GM04504 (cell line): ENCODE results near the gene FASTKD1.
"Not testable (repeated sequence)": the region's sequence is repeated elsewhere in the genome, so short reads cannot be mapped to it uniquely, and the experiment has no call there.

Experiments used
- DNase-seq: peaks from one replicate; pipeline ENCODE4 v3.0.0-alpha.2; 2012; ENCODE audit warnings: low read depth

Gene FASTKD1

GRCh38 chr2:169570752-169571151, 2.9 kb downstream of the FASTKD1 start:
- not testable (repeated sequence) for DNase-seq

GRCh38 chr2:169569948-169570347, 3.7 kb downstream of the FASTKD1 start:
- no peak for DNase-seq

DNA sequence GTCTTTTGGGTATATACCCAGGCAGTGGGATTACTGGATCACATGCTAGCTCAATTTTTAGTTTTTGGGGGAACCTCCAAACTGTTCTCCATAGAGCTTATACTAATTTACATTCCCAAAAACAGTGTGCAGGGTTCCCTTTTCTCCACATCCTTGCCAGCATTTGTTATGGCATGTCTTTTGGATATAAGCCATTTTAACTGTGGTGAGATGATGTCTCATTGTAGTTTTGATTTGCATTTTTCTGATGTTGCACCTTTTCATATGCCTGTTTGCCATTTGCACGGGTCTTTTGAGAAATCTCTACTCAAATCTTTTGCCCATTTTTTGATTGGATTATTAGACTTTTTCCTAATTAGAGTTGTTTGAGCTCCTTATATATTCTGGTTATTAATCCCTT, 8.0 kb downstream of the FASTKD1 start:
- no peak for DNase-seq

- no peak for DNase-seq
These were observed 11.1 kb downstream of the FASTKD1 start for GRCh38 chr2:169562519-169562918.

- not testable (repeated sequence) for DNase-seq
These were observed 11.6 kb downstream of the FASTKD1 start for GRCh38 chr2:169562084-169562483.

- DNase-seq: no peak
These were observed 12.3 kb downstream of the FASTKD1 start for GRCh38 chr2:169561364-169561763.

- DNase-seq: no peak
These were observed 26.9 kb downstream of the FASTKD1 start for GRCh38 chr2:169546756-169547155.

DNA sequence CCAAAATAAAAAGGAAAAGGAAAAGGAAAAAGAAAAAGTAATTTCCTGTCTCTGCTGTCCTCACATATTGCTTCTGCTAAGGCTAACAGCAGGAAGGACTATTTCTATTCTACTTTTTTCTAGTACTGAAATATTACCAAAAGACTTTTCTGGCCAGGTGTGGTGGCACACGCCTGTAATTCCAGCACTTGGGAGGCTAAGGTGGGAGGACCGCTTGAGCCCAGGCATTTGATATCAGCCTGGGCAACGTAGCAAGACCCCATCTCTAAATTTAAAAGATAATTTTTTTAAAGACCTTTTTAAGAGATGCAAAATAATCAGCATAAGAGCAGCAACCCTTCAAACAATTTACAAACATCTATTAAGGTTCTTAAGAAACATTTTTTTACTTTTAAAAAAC, 31.2 kb downstream of the FASTKD1 start:
- no peak for DNase-seq

DNA sequence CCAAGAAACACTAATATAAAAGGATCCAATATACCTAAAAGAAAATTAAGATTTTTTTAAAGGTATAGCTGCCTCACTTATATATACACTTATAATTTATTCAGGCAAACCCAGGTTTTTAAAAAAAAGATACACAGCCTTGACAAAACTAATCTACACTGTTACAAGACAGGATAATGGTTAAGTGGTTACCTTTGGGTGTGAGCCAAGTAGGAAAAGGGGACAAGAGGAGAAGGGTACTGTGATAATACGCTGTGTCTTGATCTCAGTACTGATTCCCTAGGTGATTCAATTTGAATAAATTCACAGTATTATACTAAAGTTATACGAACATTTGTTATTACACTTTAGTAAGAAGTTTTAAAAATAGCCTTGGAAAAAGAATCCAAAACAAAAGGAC, 33.5 kb downstream of the FASTKD1 start:
- DNase-seq: no peak

GRCh38 chr2:169539460-169539859, 34.2 kb downstream of the FASTKD1 start:
- DNase-seq: not testable (repeated sequence)

DNA sequence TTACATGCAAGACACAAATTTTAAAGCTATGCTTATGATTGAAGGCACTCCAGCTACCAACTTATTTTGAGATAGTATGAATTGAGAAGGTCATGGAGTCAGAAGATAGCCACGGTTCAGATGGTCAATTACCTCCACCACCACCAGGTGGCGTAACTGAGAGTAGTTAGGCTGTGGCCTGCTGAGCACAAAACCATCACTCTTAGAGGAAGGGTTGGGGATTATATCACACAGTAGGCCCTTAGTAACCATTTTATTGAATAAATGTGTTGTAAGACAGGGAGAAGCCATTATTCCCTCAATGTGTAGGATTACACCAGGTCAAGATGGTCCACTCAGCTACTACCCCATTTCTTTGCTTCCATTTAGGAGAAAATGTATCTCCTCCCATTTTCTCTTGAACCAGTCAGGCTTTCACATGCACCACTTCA, 45.4 kb downstream of the FASTKD1 start:
- DNase-seq: peak; percentile 17

- no peak for DNase-seq
These were observed 47.2 kb downstream of the FASTKD1 start for GRCh38 chr2:169526451-169526850.

DNA sequence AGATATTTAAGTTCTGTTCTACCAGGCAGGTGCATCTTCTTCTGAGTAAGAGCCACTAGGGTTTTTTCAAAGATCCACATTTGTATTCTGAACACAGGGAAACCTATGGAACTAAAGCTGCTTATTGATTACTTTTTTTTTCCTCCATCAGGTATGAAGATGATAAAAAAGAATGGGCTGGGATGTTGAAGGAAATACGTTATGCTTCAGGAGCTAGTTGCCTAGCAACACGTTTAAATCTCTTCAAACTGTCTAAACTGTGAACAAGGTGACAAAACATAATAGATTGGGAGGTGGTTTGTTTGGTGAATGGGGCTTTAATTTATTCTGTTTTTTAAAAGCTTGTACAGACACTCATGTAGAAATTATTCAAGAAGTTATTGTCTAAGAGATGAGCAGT, 48.2 kb downstream of the FASTKD1 start:
- no peak for DNase-seq

- DNase-seq: no peak
These were observed 50.0 kb downstream of the FASTKD1 start for GRCh38 chr2:169523681-169524080.

DNA sequence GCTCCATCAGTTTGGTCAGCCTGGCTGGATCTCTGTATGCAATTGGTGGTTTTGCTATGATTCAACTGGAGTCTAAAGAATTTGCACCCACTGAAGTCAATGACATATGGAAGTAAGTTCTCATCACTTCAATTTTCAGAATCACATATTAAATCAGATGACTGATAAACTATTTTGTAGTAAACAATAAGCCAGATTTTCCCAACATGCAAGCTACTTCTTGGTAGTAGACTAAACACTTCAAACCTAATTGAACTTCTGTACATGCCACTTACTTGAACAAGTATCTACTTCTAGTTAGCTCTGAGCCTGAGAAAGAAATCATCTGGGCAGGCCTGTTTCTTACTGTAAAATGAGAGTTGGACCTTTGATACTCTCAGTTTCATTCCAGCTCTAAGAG, 52.8 kb downstream of the FASTKD1 start:
- no peak for DNase-seq

DNA sequence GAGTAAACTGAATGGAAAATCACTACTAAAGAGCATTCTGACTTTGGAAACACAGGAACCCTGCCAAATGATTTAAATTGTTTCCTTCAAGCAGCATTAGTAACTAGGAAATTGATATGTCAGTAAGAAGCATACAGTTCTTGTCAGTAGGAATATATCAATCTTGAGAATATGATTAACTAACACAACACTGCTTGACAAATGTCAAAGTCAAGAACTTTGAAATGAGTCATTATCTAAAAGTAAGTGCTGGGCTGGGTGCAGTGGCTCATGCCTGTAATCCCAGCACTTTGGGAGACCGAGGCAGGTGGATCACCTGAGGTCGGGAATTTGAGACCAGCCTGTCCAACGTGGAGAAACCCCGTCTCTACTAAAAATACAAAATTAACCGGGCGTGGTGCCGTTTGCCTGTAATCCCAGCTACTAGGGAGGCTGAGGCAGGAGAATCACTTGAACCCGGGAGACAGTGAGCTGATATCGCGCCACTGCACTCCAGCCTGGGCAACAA, 57.1 kb downstream of the FASTKD1 start:
- DNase-seq: not testable (repeated sequence)

DNA sequence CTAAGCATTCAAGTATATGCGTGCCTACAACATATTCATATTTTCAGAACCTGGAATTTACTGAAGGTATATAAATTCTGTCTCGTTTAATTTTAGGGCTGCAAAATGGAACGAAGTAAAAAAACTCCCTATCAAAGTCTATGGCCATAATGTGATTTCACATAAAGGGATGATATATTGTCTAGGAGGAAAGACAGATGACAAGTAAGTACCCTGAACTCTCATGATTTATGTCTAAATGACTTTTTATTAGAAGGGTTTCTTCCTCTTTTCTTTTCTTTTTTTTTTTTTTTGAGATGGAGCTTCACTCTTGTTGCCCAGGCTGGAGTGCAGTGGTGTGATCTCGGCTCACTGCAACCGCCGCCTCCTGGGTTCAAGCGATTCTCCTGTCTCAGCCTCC, 58.9 kb downstream of the FASTKD1 start:
- DNase-seq: not testable (repeated sequence)

GRCh38 chr2:169513926-169514325, 59.7 kb downstream of the FASTKD1 start:
- DNase-seq: no peak

- DNase-seq: no peak
These were observed 60.6 kb downstream of the FASTKD1 start for GRCh38 chr2:169513094-169513493.

- DNase-seq: no peak
These were observed 61.1 kb downstream of the FASTKD1 start for GRCh38 chr2:169512525-169512924.

- no peak for DNase-seq
These were observed 61.8 kb downstream of the FASTKD1 start for GRCh38 chr2:169511818-169512217.

DNA sequence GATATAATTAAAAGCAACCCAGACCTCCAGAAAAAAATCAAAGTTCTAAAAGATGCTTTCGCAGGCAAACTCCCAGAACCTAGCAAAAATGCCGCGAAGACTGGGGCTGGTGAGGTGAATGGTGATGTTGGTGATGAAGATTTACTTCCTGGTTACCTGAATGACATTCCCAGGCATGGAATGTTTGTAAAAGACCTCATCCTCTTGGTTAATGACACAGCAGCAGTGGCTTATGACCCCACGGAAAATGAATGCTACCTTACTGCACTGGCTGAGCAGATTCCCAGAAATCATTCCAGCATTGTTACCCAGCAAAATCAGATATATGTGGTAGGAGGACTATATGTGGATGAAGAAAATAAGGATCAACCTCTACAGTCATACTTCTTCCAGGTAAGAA, 63.2 kb downstream of the FASTKD1 start:
- DNase-seq: no peak

- DNase-seq: no peak
These were observed 63.7 kb downstream of the FASTKD1 start for GRCh38 chr2:169509955-169510354.

GRCh38 chr2:169509298-169509885, 64.3 kb downstream of the FASTKD1 start, which contains the start of gene KLHL41:
TSS of gene KLHL41 (plus strand) at chr2:169509702. CDS start at chr2:169509779, 77 bp downstream.
- no peak for DNase-seq
